Psoas muscle (tissue), 8 donors: ENCODE measurements around the gene MMP24. TPM values are rescaled to one million over a fixed set of nuclear protein-coding genes. Genes with fewer than 3 reads are reported as not detected.
"Not testable (repeated sequence)": the region's sequence is repeated elsewhere in the genome, so short reads cannot be mapped to it uniquely, and the experiment has no call there.

ENCODE experiments used
- ATAC-seq, 4 donors: fragments of 200-7000 bp; cut with Tn5 transposase; one replicate each; pipeline ENCODE4 v1.9.1; 2020; ENCODE audit warnings: moderate library complexity in 3 of 4, mild to moderate bottlenecking in 2 of 4
- DNase-seq, 2 donors: peaks; one replicate each; pipeline ENCODE4 v3.0.0-alpha.2; 2020
- H3K27ac ChIP-seq: fragments of 200-600 bp; one replicate; pipeline ENCODE4 v1.8.0; 2022
- H3K27me3 ChIP-seq, 3 donors: fragments of 200-600 bp in 1 of 3; one replicate each; pipeline versions ENCODE4 v1.6.1 to v1.8.0; 2013 to 2022; ENCODE audit warnings: low read length in 2 of 3, mild to moderate bottlenecking in 2 of 3, moderate library complexity in 1 of 3; ENCODE audit not compliant: insufficient read depth in 3 of 3
- H3K36me3 ChIP-seq, 2 donors: fragments of 200-600 bp in 1 of 2; one replicate each; pipeline versions ENCODE4 v1.6.1 to v1.8.0; 2013 to 2022; ENCODE audit warnings: low read depth in 1 of 2, mild to moderate bottlenecking in 1 of 2, moderate library complexity in 1 of 2; ENCODE audit not compliant: insufficient read depth in 1 of 2
- H3K4me1 ChIP-seq: fragments of 200-600 bp; one replicate; pipeline ENCODE4 v1.8.0; 2022
- H3K4me3 ChIP-seq: fragments of 200-600 bp; one replicate; pipeline ENCODE4 v1.8.0; 2022; ENCODE audit warnings: mild to moderate bottlenecking
- H3K9me3 ChIP-seq: fragments of 200-600 bp; one replicate; pipeline ENCODE4 v1.8.0; 2022
- CTCF ChIP-seq: fragments of 200-600 bp; IDR thresholded peaks from one replicate; pipeline ENCODE4 v1.8.0; 2022; ENCODE audit warnings: antibody characterized with exemption
- WGBS, 3 donors: extraction: QIAGEN DNeasy Blood & Tissue Kit; methylation state at CpG; one replicate each; pipeline versions ENCODE4 v1.1.6 to v1.1.7; 2013; 5-methylcytosine and 5-hydroxymethylcytosine counted together
- intact Hi-C, 2 donors: fragments of 100-400 bp; cut with DNase I; formaldehyde crosslinking; loops; one replicate each; pipeline versions ENCODE4 v1.11.0 to v1.14.2; 2022
- long read RNA-seq, 2 donors: library from polyadenylated mRNA; unstranded; transcript quantifications; one replicate each; pipeline ENCODE4 v2.0.0, GENCODE V29; 2021
- polyA plus RNA-seq, 3 donors: library from polyadenylated mRNA; stranded (reverse); fragments of 200-250 nt; gene quantifications; one replicate each; pipeline ENCODE4 v1.2.3, GENCODE V29; 2013
- total RNA-seq, 4 donors: library from RNA; stranded (reverse); fragmentation: NEBNext Ultra II Directional in 2 of 4; extraction: Animal tissue kit (Norgen Biotek cat#: 25700) in 2 of 4; gene quantifications; one replicate each; pipeline versions ENCODE4 v1.2.1 to v1.2.4, GENCODE V29; 2021 to 2023
- donor health status: healthy with polysubstance abuse.
- donor health status: DM: no; HTN: no; CAD: no; lungs with moderate emphysema.
- donor health status: Bipolar disorder and iron deficiency.
- donor health status: healthy.
- donor health status: DM: yes; HTN: yes; CAD: no.
- donor health status: DM: no; HTN: no; CAD: no.
- donor health status: DM: no; HTN: no; CAD: no.
- donor health status: DM: yes; HTN: yes; CAD: no.

Gene MMP24
- total RNA-seq (under 1 TPM in 3 of 4 donors, not detected in 1; 0.17 to 0.27 (median 0.20) TPM), polyA plus RNA-seq (under 1 TPM; 0.01 to 0.07 (median 0.04) TPM)
- long read RNA-seq, donor 1, partial matches to known transcripts: 0 of 3 reads
- long read RNA-seq, donor 1, other reads (novel, unspliced or antisense): 3 of 3 reads
- long read RNA-seq, donor 2, partial matches to known transcripts: 3 of 19 reads
- long read RNA-seq, donor 2, other reads (novel, unspliced or antisense): 16 of 19 reads

- Histone ChIP-seq H3K4me1 (no peaks in the 10 kb centered on the region), H3K27ac (no peak within 1 kb of the TSS), H3K27me3 (peaks cover 2 to 24% (median 3%) of the 10 kb centered on the region in 3 donors), H3K4me3 (peak within 1 kb of the TSS; percentile 38), H3K9me3 (no peaks in the 10 kb centered on the region), H3K36me3 (no peaks in the 10 kb centered on the region)
- TF ChIP-seq CTCF: no peak
- intact Hi-C loops: no loop called here
- ATAC-seq (peak in 1 of 4 donors; percentile 37), DNase-seq (no peak)
- WGBS, 3 donors: 1 to 4% (median 3%) methylated on average over 16 to 66 of the region's 70 CpGs
These were observed at the start of gene MMP24 for GRCh38 chr20:35226126-35226883. Gene MMP24 (plus strand): TSS chr20:35226690. CDS start chr20:35226739, 49 bp downstream.

GRCh38 chr20:35179292-35180212, 46.9 kb upstream of the MMP24 start:
- Histone ChIP-seq H3K4me1 (no peaks in the 10 kb centered on the region), H3K27me3 (no peaks in the 10 kb centered on the region), H3K36me3 (no peaks in the 10 kb centered on the region), H3K9me3 (no peaks in the 10 kb centered on the region), H3K27ac (no peak overlapping the region), H3K4me3 (no peak overlapping the region)
- DNase-seq (no peak), ATAC-seq (no peak)
- intact Hi-C loops: no loop called here
- WGBS, 3 donors: 88 to 89% (median 89%) methylated on average over 11 of the region's 11 CpGs
- TF ChIP-seq CTCF: no peak

GRCh38 chr20:35180266-35180665, 46.2 kb upstream of the MMP24 start:
- no peak for DNase-seq
- ATAC-seq: no peak
- intact Hi-C loops: no loop called here
- no peak for TF ChIP-seq CTCF
- Histone ChIP-seq H3K4me1 (no peaks in the 10 kb centered on the region), H3K4me3 (no peak overlapping the region), H3K9me3 (no peaks in the 10 kb centered on the region), H3K27ac (no peak overlapping the region), H3K27me3 (no peaks in the 10 kb centered on the region), H3K36me3 (no peaks in the 10 kb centered on the region)
- 80 to 86% (median 82%) methylated on average over 5 of the region's 5 CpGs for WGBS, 3 donors

GRCh38 chr20:35181731-35182130, 44.8 kb upstream of the MMP24 start:
- ATAC-seq: no peak
- Histone ChIP-seq H3K27ac (no peak overlapping the region), H3K9me3 (no peaks in the 10 kb centered on the region), H3K36me3 (no peaks in the 10 kb centered on the region), H3K4me3 (no peak overlapping the region), H3K27me3 (no peaks in the 10 kb centered on the region), H3K4me1 (no peaks in the 10 kb centered on the region)
- intact Hi-C loops: no loop called here
- DNase-seq: no peak
- no peak for TF ChIP-seq CTCF

GRCh38 chr20:35186691-35187289, 39.7 kb upstream of the MMP24 start:
- H3K27ac ChIP-seq, H3K4me1 ChIP-seq, H3K27me3 ChIP-seq, H3K4me3 ChIP-seq, DNase-seq, H3K36me3 ChIP-seq, H3K9me3 ChIP-seq, ATAC-seq, intact Hi-C loops: not testable (repeated sequence)
- 81 to 86% (median 83%) methylated on average over 10 of the region's 10 CpGs for WGBS, 3 donors
